ENCODE results near the gene CLEC11A.

CLEC11A gene, protein sequence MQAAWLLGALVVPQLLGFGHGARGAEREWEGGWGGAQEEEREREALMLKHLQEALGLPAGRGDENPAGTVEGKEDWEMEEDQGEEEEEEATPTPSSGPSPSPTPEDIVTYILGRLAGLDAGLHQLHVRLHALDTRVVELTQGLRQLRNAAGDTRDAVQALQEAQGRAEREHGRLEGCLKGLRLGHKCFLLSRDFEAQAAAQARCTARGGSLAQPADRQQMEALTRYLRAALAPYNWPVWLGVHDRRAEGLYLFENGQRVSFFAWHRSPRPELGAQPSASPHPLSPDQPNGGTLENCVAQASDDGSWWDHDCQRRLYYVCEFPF
- total RNA-seq, result 0 to 0.72 (median 0.11) reads per million in 9 experiments

DNA sequence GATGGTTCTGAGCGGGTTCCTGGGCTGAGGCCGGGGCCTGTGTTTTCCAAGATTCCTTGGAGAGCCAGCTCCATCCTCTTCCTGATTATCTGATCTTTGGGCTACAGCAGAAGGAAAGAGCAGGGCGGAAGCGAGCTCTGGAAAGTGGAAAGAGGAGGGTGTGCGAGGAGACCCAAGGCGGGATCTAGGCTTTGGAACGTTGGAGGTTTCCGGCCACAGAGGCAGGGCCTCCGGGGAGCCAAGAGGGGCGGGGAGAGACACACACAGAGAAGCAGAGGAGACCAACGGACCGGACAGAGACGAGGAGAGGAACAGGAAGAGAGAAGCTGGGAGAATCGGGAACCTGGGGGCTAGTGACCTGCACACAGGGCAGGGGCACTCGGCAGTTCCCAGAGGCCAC is at the start of gene CLEC11A:
CLEC11A (plus strand) TSS at position 296 of the 400 bp plus-strand sequence. CDS start 162 bp downstream, outside the sequence.
- peaks cover 73 to 87% of the 10 kb centered on the region in 2 donors for H3K27me3 Mint-ChIP-seq
- no peak for ATAC-seq (replicated peaks)
- no peak for DNase-seq
- no peaks in the 10 kb centered on the region for H3K36me3 Mint-ChIP-seq (ENCODE audit: insufficient read depth)
- H3K9me3 Mint-ChIP-seq, result peaks cover 0 to 3% of the 10 kb centered on the region in 2 donors
- H3K27ac Mint-ChIP-seq, result no peak within 1 kb of the TSS
- peaks cover 7 to 16% of the 10 kb centered on the region in 2 donors for H3K4me1 Mint-ChIP-seq (ENCODE audit: low read depth in 2 of 2)
- H3K4me3 Mint-ChIP-seq, result peak within 1 kb of the TSS; percentile 76 to 78

GRCh38 chr19:50676625-50677197 is 46.5 kb upstream of the CLEC11A start:
- H3K4me3 Mint-ChIP-seq, result no peak overlapping the region
- H3K27me3 Mint-ChIP-seq, result peaks cover 58 to 73% of the 10 kb centered on the region in 2 donors
- H3K27ac Mint-ChIP-seq, result no peak overlapping the region
- ATAC-seq (replicated peaks) (no peak), DNase-seq (no peak)
- H3K4me1 Mint-ChIP-seq (ENCODE audit: low read depth in 2 of 2), result peaks cover 7 to 11% of the 10 kb centered on the region in 2 donors
- peaks cover 3% of the 10 kb centered on the region for H3K36me3 Mint-ChIP-seq (ENCODE audit: insufficient read depth)
- peaks cover 0 to 5% of the 10 kb centered on the region in 2 donors for H3K9me3 Mint-ChIP-seq

DNA sequence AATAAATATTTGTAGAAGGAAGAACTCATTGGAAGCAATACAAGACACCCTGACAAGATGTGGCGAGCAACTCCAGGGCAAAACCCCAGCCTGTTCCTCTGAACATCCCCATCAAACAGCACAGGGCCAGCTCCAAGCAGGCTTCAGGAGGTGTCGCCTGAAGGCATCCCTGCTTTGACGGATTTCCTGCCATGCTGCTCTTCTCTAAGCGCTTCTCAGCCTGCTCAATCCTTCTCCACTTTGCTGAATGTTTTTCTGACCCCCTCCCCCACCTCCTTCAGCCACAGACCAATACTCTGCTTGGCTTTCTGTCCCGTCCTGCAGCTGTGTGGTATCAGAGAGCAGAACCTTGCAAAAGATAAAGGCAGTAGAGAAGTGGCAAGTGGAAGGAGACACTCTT is 45.5 kb upstream of the CLEC11A start:
- H3K27me3 Mint-ChIP-seq, result peaks cover 60 to 71% of the 10 kb centered on the region in 2 donors
- DNase-seq (no peak), ATAC-seq (replicated peaks) (no peak)
- no peak overlapping the region for H3K4me3 Mint-ChIP-seq
- peaks cover 7 to 11% of the 10 kb centered on the region in 2 donors for H3K4me1 Mint-ChIP-seq (ENCODE audit: low read depth in 2 of 2)
- no peak overlapping the region for H3K27ac Mint-ChIP-seq
- peaks cover 3% of the 10 kb centered on the region for H3K36me3 Mint-ChIP-seq (ENCODE audit: insufficient read depth)
- peaks cover 0 to 5% of the 10 kb centered on the region in 2 donors for H3K9me3 Mint-ChIP-seq

- H3K4me3 Mint-ChIP-seq, result no peak overlapping the region
- no peak for ATAC-seq (replicated peaks)
Observed at GRCh38 chr19:50678323-50678722, 44.8 kb upstream of the CLEC11A start.

GRCh38 chr19:50679177-50680125 is 43.7 kb upstream of the CLEC11A start:
- peak; percentile 88 for ATAC-seq (replicated peaks)

More at GRCh38 chr19:50678323-50678722, 44.8 kb upstream of the CLEC11A start:
- peak overlapping the region in 1 of 2 donors; percentile 3 for H3K27ac Mint-ChIP-seq
- H3K27me3 Mint-ChIP-seq, result peaks cover 59 to 67% of the 10 kb centered on the region in 2 donors
- no peak for DNase-seq
- H3K4me1 Mint-ChIP-seq (ENCODE audit: low read depth in 2 of 2), result peaks cover 7 to 11% of the 10 kb centered on the region in 2 donors
- H3K9me3 Mint-ChIP-seq, result peaks cover 0 to 5% of the 10 kb centered on the region in 2 donors
- peaks cover 3% of the 10 kb centered on the region for H3K36me3 Mint-ChIP-seq (ENCODE audit: insufficient read depth)

GRCh38 chr19:50686310-50687032 is 36.7 kb upstream of the CLEC11A start:
- DNase-seq, result no peak
- H3K4me1 Mint-ChIP-seq (ENCODE audit: low read depth in 2 of 2), result no peaks in the 10 kb centered on the region
- no peak overlapping the region for H3K27ac Mint-ChIP-seq
- no peak overlapping the region for H3K4me3 Mint-ChIP-seq
- H3K9me3 Mint-ChIP-seq, result peaks cover 0 to 3% of the 10 kb centered on the region in 2 donors
- peaks cover 58 to 68% of the 10 kb centered on the region in 2 donors for H3K27me3 Mint-ChIP-seq
- H3K36me3 Mint-ChIP-seq (ENCODE audit: insufficient read depth), result no peaks in the 10 kb centered on the region
- ATAC-seq (replicated peaks), result no peak

More at GRCh38 chr19:50679177-50680125, 43.7 kb upstream of the CLEC11A start:
- Mint-ChIP-seq H3K4me3 (no peak overlapping the region), H3K27me3 (peaks cover 61 to 67% of the 10 kb centered on the region in 2 donors), H3K9me3 (peaks cover 0 to 8% of the 10 kb centered on the region in 2 donors), H3K36me3 (ENCODE audit: insufficient read depth) (peaks cover 3% of the 10 kb centered on the region), H3K27ac (peak overlapping the region in 1 of 2 donors; percentile 54), H3K4me1 (ENCODE audit: low read depth in 2 of 2) (peaks cover 7 to 11% of the 10 kb centered on the region in 2 donors)
- DNase-seq, result peak; percentile 58 to 65 (median 58)

DNA sequence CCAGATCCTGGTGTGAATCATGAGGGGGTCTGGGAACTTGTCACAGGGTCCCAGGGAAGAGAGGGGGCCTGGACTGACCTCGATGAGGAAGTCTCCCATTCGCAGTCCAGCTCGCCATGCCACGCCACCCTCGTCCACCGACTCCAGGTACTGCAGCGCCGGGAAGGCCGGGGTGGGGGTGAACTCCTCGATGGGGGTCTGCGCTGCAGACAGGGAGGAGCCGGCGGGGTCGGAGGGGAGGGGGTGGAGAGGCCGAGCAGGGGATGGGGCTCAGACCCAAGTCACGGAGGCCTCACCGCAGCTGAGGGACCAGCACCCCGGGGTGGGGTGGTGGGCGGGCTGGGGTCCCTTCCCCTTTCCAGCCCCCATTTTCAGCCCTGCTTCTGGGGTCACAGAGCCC is 34.4 kb upstream of the CLEC11A start:
- ATAC-seq (replicated peaks), result no peak
- no peak for DNase-seq
- no peak overlapping the region for H3K4me3 Mint-ChIP-seq
- peaks cover 60 to 76% of the 10 kb centered on the region in 2 donors for H3K27me3 Mint-ChIP-seq
- peaks cover 0 to 3% of the 10 kb centered on the region in 2 donors for H3K9me3 Mint-ChIP-seq
- H3K4me1 Mint-ChIP-seq (ENCODE audit: low read depth in 2 of 2), result no peaks in the 10 kb centered on the region
- H3K27ac Mint-ChIP-seq, result no peak overlapping the region
- no peaks in the 10 kb centered on the region for H3K36me3 Mint-ChIP-seq (ENCODE audit: insufficient read depth)

DNA sequence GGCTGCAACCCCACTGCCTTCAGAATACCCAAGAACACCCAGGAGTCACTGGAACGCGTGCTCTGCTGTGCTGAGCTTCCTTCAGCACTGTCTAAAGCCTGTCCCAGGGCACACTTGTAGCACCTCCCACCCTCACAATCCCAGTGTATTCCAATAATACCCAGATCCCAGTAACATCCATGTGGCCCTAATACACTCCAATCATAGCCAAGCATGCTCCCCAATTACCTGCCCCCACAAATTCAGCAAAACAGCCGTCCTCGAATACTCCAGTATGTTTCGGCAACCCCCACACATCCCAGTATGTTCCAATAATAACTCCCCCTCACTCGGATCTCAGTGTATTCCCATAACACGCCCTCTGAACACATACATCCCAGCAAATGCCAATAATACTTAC is 32.7 kb upstream of the CLEC11A start:
- Mint-ChIP-seq H3K27me3 (peaks cover 50 to 66% of the 10 kb centered on the region in 2 donors), H3K36me3 (ENCODE audit: insufficient read depth) (no peaks in the 10 kb centered on the region)
- ATAC-seq (replicated peaks), result no peak

GRCh38 chr19:50693064-50693975 is 29.8 kb upstream of the CLEC11A start:
- no peaks in the 10 kb centered on the region for H3K36me3 Mint-ChIP-seq (ENCODE audit: insufficient read depth)
- H3K27ac Mint-ChIP-seq, result no peak overlapping the region
- H3K27me3 Mint-ChIP-seq, result peaks cover 59 to 85% of the 10 kb centered on the region in 2 donors
- H3K4me1 Mint-ChIP-seq (ENCODE audit: low read depth in 2 of 2), result peaks cover 0 to 2% of the 10 kb centered on the region in 2 donors
- no peaks in the 10 kb centered on the region for H3K9me3 Mint-ChIP-seq
- ATAC-seq (replicated peaks) (no peak), DNase-seq (no peak)
- H3K4me3 Mint-ChIP-seq, result no peak overlapping the region

More for the DNA sequence above, 32.7 kb upstream of the CLEC11A start:
- Mint-ChIP-seq H3K9me3 (no peaks in the 10 kb centered on the region), H3K27ac (no peak overlapping the region), H3K4me3 (no peak overlapping the region), H3K4me1 (ENCODE audit: low read depth in 2 of 2) (no peaks in the 10 kb centered on the region)
- DNase-seq, result no peak

- no peak overlapping the region for H3K27ac Mint-ChIP-seq
- peaks cover 0 to 3% of the 10 kb centered on the region in 2 donors for H3K9me3 Mint-ChIP-seq
- DNase-seq, result no peak
- peaks cover 0 to 2% of the 10 kb centered on the region in 2 donors for H3K4me1 Mint-ChIP-seq (ENCODE audit: low read depth in 2 of 2)
- ATAC-seq (replicated peaks), result no peak
- no peak overlapping the region for H3K4me3 Mint-ChIP-seq
- peaks cover 73 to 90% of the 10 kb centered on the region in 2 donors for H3K27me3 Mint-ChIP-seq
- H3K36me3 Mint-ChIP-seq (ENCODE audit: insufficient read depth), result no peaks in the 10 kb centered on the region
Observed at GRCh38 chr19:50694815-50695145, 28.4 kb upstream of the CLEC11A start.

GRCh38 chr19:50695251-50696093 is 27.7 kb upstream of the CLEC11A start:
- H3K36me3 Mint-ChIP-seq (ENCODE audit: insufficient read depth), result no peaks in the 10 kb centered on the region
- H3K4me1 Mint-ChIP-seq (ENCODE audit: low read depth in 2 of 2), result peaks cover 0 to 2% of the 10 kb centered on the region in 2 donors
- ATAC-seq (replicated peaks) (no peak), DNase-seq (no peak)
- peaks cover 77 to 90% of the 10 kb centered on the region in 2 donors for H3K27me3 Mint-ChIP-seq
- no peak overlapping the region for H3K4me3 Mint-ChIP-seq
- peaks cover 0 to 3% of the 10 kb centered on the region in 2 donors for H3K9me3 Mint-ChIP-seq
- no peak overlapping the region for H3K27ac Mint-ChIP-seq

All from effector memory CD8-positive, alpha-beta T cell (primary cell).